ENCODE results near the gene TCERG1L.

- TF ChIP-seq, protein P1, sequence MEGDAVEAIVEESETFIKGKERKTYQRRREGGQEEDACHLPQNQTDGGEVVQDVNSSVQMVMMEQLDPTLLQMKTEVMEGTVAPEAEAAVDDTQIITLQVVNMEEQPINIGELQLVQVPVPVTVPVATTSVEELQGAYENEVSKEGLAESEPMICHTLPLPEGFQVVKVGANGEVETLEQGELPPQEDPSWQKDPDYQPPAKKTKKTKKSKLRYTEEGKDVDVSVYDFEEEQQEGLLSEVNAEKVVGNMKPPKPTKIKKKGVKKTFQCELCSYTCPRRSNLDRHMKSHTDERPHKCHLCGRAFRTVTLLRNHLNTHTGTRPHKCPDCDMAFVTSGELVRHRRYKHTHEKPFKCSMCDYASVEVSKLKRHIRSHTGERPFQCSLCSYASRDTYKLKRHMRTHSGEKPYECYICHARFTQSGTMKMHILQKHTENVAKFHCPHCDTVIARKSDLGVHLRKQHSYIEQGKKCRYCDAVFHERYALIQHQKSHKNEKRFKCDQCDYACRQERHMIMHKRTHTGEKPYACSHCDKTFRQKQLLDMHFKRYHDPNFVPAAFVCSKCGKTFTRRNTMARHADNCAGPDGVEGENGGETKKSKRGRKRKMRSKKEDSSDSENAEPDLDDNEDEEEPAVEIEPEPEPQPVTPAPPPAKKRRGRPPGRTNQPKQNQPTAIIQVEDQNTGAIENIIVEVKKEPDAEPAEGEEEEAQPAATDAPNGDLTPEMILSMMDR (IDR thresholded peaks at IDR 0.05), result no peak
- TF ChIP-seq POLR2AphosphoS5 (IDR thresholded peaks at IDR 0.05; ENCODE audit: low read depth, low read length), result no peak
Observed at GRCh38 chr10:131063311-131063710, 248.2 kb downstream of the TCERG1L start.

Data from Panc1 (cell line).